SKM-1 (cell line): ENCODE results near the gene KATNAL2.

Source experiments
- DNase-seq: peaks from one replicate; lab custom pipeline; 2025; ENCODE audit not compliant: unreplicated experiment; lab: John Stamatoyannopoulos, UW

KATNAL2 gene

GRCh38 chr18:46917108-46917802 lies at the start of gene KATNAL2, which contains the start of gene PIAS2:
Gene KATNAL2, plus strand, starts transcription at chr18:46917602. Its CDS starts 29,271 bp downstream, at chr18:46946873.
Gene PIAS2, minus strand, starts transcription at chr18:46917507. Its CDS starts 162 bp downstream, at chr18:46917345.
- no peak for DNase-seq

- DNase-seq: peak; percentile 78
Observed at GRCh38 chr18:46868169-46868921, 49.1 kb upstream of the KATNAL2 start.

- peak; percentile 91 for DNase-seq
Observed at GRCh38 chr18:46877329-46877987, 39.9 kb upstream of the KATNAL2 start.

- no peak for DNase-seq
Observed at GRCh38 chr18:46883180-46883579, 34.2 kb upstream of the KATNAL2 start.

DNA sequence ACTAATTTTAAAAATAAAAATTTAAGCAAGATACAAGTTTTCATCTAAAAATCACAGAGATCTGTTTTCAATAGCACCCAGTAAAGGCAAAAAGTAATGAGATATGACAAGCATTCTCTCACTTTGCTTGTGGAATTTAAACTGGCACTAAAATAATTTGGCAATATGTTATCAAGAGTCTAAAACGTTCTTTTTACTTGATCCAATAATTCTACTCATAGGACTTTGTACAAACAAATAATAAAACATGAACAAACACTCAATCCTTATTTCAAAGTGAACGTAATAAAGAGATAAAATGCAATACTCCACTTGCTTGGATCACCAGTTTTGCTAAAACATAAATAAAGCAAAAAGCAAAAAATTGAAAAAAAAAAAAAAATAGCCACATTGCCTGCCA lies 30.5 kb upstream of the KATNAL2 start:
- DNase-seq: no peak

- DNase-seq: no peak
Observed at GRCh38 chr18:46888965-46889364, 28.4 kb upstream of the KATNAL2 start.

GRCh38 chr18:46891742-46892214 lies 25.6 kb upstream of the KATNAL2 start:
- DNase-seq: no peak

DNA sequence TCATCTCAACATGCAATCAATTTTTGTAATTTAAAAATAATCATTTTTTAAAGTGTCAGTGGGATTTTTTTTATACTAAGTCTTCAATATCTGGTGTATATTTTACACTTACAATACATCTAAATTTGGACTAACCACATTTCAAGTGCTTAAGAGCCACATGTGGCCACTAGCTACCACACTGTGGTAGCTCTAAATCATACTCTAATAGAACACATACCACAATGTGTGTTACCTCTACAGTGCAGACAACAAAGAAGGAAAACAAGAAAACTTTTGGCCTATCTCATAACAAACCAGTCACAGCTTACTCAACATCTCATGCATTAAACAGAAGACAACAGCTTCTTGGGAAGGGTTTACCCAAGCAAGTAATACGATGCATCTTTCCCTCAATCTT lies 24.6 kb upstream of the KATNAL2 start:
- DNase-seq: no peak

GRCh38 chr18:46893360-46893759 lies 24.0 kb upstream of the KATNAL2 start:
- DNase-seq: no peak

- DNase-seq: no peak
Observed at GRCh38 chr18:46894124-46894523, 23.3 kb upstream of the KATNAL2 start.

DNA sequence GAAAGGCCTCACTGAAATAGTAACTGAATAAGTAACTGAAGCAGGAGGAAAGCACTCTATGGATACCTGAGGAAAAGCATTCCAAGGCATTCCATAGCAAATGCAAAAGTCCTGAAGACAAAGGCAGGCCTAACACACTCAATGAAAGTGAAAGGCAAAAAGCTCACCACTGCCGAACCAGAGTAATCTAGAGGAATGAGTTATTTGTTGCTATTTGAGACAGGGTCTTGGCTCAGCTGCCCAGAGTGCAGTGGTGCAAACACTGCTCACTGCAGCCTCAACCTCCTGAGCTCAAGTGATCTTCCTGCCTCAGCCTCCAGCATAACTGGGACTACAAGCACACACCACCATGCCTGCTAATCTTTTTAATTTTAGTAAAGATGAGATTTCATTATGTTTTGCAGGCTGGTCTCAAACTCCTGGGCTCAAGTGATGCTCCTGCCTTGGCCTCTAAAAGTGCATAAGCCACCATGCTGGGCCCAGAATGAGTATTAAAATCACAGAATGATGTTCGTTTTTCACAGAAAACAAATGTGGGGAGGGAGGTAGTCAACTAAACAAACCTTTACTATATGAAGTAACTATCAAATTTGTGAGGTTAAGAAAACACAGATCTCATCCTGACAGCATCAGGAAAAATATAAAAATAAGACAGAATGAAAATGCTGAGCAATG lies 18.0 kb upstream of the KATNAL2 start:
- no peak for DNase-seq

- no peak for DNase-seq
Observed at GRCh38 chr18:46903406-46903805, 14.0 kb upstream of the KATNAL2 start.

- no peak for DNase-seq
Observed at GRCh38 chr18:46909497-46909896, 7.9 kb upstream of the KATNAL2 start.

DNA sequence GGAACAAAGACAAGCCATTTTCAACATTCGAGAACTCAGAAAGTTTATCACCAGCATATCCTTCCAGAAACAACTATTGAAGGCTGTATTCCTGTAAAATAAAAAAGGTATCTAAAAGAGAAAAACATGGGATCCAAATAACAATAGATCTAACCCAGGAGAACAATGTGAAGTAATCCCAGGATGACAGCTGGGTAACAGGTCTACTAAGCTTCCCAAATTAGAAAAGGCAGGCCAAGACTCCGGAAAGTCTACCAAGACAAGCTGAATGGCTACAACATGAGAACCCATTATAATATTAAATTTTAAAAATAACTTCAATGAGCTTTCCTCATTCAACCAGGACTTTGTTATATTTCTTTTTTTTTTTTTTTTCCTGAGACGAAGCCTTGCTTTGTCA lies 6.5 kb upstream of the KATNAL2 start:
- no peak for DNase-seq

GRCh38 chr18:46915800-46916550 lies 1.4 kb upstream of the KATNAL2 start:
- no peak for DNase-seq

- no peak for DNase-seq
Observed at GRCh38 chr18:46916551-46917107, 773 bp upstream of the KATNAL2 start.

- no peak for DNase-seq
Observed at GRCh38 chr18:46917803-46918600, 600 bp downstream of the KATNAL2 start.

DNA sequence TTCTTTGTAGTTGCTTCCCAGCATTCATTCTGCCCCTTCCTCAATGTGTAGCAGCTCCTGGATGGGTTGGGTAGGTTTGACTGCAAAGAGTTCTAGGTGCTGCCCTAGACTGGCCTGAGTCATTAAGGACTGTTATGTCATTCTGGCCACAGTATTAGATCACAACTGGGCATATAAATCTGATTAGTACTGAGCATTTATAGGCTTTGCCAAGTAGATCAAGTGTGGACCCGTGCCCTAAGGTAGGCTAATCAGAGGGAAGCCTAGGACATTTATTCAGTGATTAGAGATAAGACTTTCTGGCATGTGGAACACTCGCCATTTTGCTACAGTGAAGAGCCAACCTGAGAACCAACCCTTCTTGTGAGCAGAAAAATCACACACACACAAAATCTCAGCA lies 2.7 kb downstream of the KATNAL2 start:
- no peak for DNase-seq

- no peak for DNase-seq
Observed at GRCh38 chr18:46920653-46921052, 3.3 kb downstream of the KATNAL2 start.
